WTC11 (cell line): Measurements from ENCODE around the gene TUBGCP3. TPM values are rescaled to one million over a fixed set of nuclear protein-coding genes. Genes with fewer than 3 reads are reported as not detected.

ENCODE experiments used
- ATAC-seq: fragments of 200-7000 bp; cut with Tn5 transposase; 2 replicates; pipeline ENCODE4 v1.10.0; 2021; ENCODE audit warnings: mild to moderate bottlenecking, moderate library complexity
- CTCF ChIA-PET: fragments of 300-600 bp; sonication (Branson Sonifier 250); formaldehyde crosslinking; loops from one replicate; lab custom pipeline; 2021; ENCODE audit warnings: antibody characterized with exemption; lab: Charles Lee
- POLR2A ChIA-PET: fragments of 350-600 bp; sonication (Branson Sonifier 250); formaldehyde crosslinking; loops from one replicate; lab custom pipeline; 2021; ENCODE audit warnings: antibody characterized with exemption; lab: Charles Lee
- DNase-seq: peaks from one replicate; pipeline ENCODE4 v3.0.0; 2021; ENCODE audit warnings: low spot score
- H3K27ac Mint-ChIP-seq: 2 replicates; pipeline ENCODE4 v1.8.0; 2021; ENCODE audit warnings: mixed read lengths
- H3K27me3 Mint-ChIP-seq: 2 replicates; pipeline ENCODE4 v1.8.0; 2021; ENCODE audit warnings: low read depth, mild to moderate bottlenecking, moderate library complexity, mixed read lengths
- H3K36me3 Mint-ChIP-seq: 2 replicates; pipeline ENCODE4 v1.8.0; 2021; ENCODE audit warnings: mixed read lengths
- H3K4me1 Mint-ChIP-seq: 2 replicates; pipeline ENCODE4 v1.8.0; 2022; ENCODE audit warnings: mixed read lengths
- H3K4me3 Mint-ChIP-seq: 2 replicates; pipeline ENCODE4 v1.8.0; 2021; ENCODE audit warnings: mild to moderate bottlenecking, moderate library complexity, mixed read lengths
- H3K9me3 Mint-ChIP-seq: 2 replicates; pipeline ENCODE4 v1.8.0; 2021; ENCODE audit warnings: mixed read lengths
- CREB1 ChIP-seq: sonication (generic); formaldehyde crosslinking; IDR thresholded peaks from 2 replicates; pipeline ENCODE4 v1.8.0; 2023; ENCODE audit warnings: mild to moderate bottlenecking, missing genetic modification reagents
- CTCF ChIP-seq: fragments of 200-600 bp; IDR thresholded peaks from 2 replicates; pipeline ENCODE4 v1.8.0; 2022; ENCODE audit warnings: antibody characterized with exemption
- FOXP4 ChIP-seq: sonication (generic); formaldehyde crosslinking; IDR thresholded peaks from 2 replicates; pipeline ENCODE4 v1.8.0; 2022; ENCODE audit warnings: mild to moderate bottlenecking, missing genetic modification reagents
- HMGXB4 ChIP-seq: sonication (generic); formaldehyde crosslinking; IDR thresholded peaks from 2 replicates; pipeline ENCODE4 v1.8.1; 2023; ENCODE audit warnings: mild to moderate bottlenecking, moderate library complexity, missing genetic modification reagents
- KAT7 ChIP-seq: sonication (generic); formaldehyde crosslinking; IDR thresholded peaks from 2 replicates; pipeline ENCODE4 v1.8.1; 2023; ENCODE audit warnings: missing genetic modification reagents, mild to moderate bottlenecking, borderline replicate concordance
- TEAD1 ChIP-seq: sonication (generic); formaldehyde crosslinking; IDR thresholded peaks from 2 replicates; pipeline ENCODE4 v1.8.0; 2022; ENCODE audit warnings: mild to moderate bottlenecking, missing genetic modification reagents
- TP53 ChIP-seq: sonication (generic); formaldehyde crosslinking; IDR thresholded peaks from 2 replicates; pipeline ENCODE4 v1.8.1; 2023; ENCODE audit warnings: mild to moderate bottlenecking, missing genetic modification reagents
- USF1 ChIP-seq: sonication (generic); formaldehyde crosslinking; IDR thresholded peaks from 2 replicates; pipeline ENCODE4 v1.8.0; 2022; ENCODE audit warnings: mild to moderate bottlenecking, missing genetic modification reagents
- USF2 ChIP-seq: sonication (generic); formaldehyde crosslinking; IDR thresholded peaks from 2 replicates; pipeline ENCODE4 v1.8.1; 2023; ENCODE audit warnings: mild to moderate bottlenecking, missing genetic modification reagents, moderate library complexity
- ZNF121 ChIP-seq: sonication (generic); formaldehyde crosslinking; IDR thresholded peaks from 2 replicates; pipeline ENCODE4 v1.8.0; 2023; ENCODE audit warnings: missing genetic modification reagents
- ZNF416 ChIP-seq: fragments of 250-450 bp; sonication (Bioruptor Pico); IDR thresholded peaks from 2 replicates; pipeline ENCODE4 v1.9.0; 2021; ENCODE audit warnings: mild to moderate bottlenecking, inconsistent platforms
- ZNF512 ChIP-seq: sonication (generic); formaldehyde crosslinking; IDR thresholded peaks from 2 replicates; pipeline ENCODE4 v1.8.1; 2022; ENCODE audit warnings: missing genetic modification reagents, borderline replicate concordance
- total RNA-seq: library from RNA; stranded (reverse); gene quantifications from 3 replicates; pipeline ENCODE4 v1.2.3, GENCODE V29; 2021

TUBGCP3 gene
- total RNA-seq, 1 experiment from 2014 or later: 29.9 TPM

- DNase-seq (peak; percentile 53), ATAC-seq (peak; percentile 98)
- H3K27me3 Mint-ChIP-seq: no peaks in the 10 kb centered on the region
- peak overlapping the region; percentile 87 for H3K27ac Mint-ChIP-seq
- no peak overlapping the region for H3K4me3 Mint-ChIP-seq
- TF ChIP-seq CTCF (peak; percentile 32; the same call in 1 of the 2 replicates), TEAD1 (CRISPR knock-in tag) (no peak)
- H3K4me1 Mint-ChIP-seq: peaks cover 15% of the 10 kb centered on the region
- ChIA-PET CTCF (interaction anchor here (0.6 to 1.0 kb wide), 6 partner anchors 9 to 1005 kb away, joined by 3 to 5 read pairs (median 4); no protein-coding TSS in a partner anchor), POLR2A (no interaction called here)
- H3K36me3 Mint-ChIP-seq: peaks cover 21% of the 10 kb centered on the region
- H3K9me3 Mint-ChIP-seq: no peaks in the 10 kb centered on the region
Measured at GRCh38 chr13:112510002-112510780, 77.8 kb downstream of the TUBGCP3 start.

GRCh38 chr13:112509190-112509589 is 78.8 kb downstream of the TUBGCP3 start:
- DNase-seq (no peak), ATAC-seq (no peak)
- Mint-ChIP-seq H3K4me1 (peaks cover 15% of the 10 kb centered on the region), H3K36me3 (peaks cover 27% of the 10 kb centered on the region), H3K4me3 (no peak overlapping the region), H3K9me3 (no peaks in the 10 kb centered on the region), H3K27me3 (no peaks in the 10 kb centered on the region), H3K27ac (peak overlapping the region; percentile 70)
- TF ChIP-seq CREB1 (CRISPR knock-in tag) (0 out of 2 replicates have a peak, but pooled peaks have one; percentile 49), ZNF416 (CRISPR knock-in tag) (no peak), USF1 (CRISPR knock-in tag) (no peak), TP53 (CRISPR knock-in tag) (no peak), ZNF512 (CRISPR knock-in tag) (no peak)
- ChIA-PET CTCF (interaction anchor here (0.6 kb wide), 1 partner anchor 65 kb away, joined by 3 read pairs; no protein-coding TSS in a partner anchor), POLR2A (no interaction called here)

- H3K4me1 Mint-ChIP-seq: peaks cover 15% of the 10 kb centered on the region
Measured at GRCh38 chr13:112506046-112506445, 81.9 kb downstream of the TUBGCP3 start.

More at GRCh38 chr13:112506046-112506445, 81.9 kb downstream of the TUBGCP3 start:
- no peak for DNase-seq
- H3K9me3 Mint-ChIP-seq: no peaks in the 10 kb centered on the region
- no peak overlapping the region for H3K4me3 Mint-ChIP-seq
- TF ChIP-seq FOXP4: no peak
- no peak for TF ChIP-seq ZNF121 (CRISPR knock-in tag)
- TF ChIP-seq USF2 (CRISPR knock-in tag): no peak
- no peak for TF ChIP-seq KAT7 (CRISPR knock-in tag)
- no peak for TF ChIP-seq HMGXB4 (CRISPR knock-in tag)
- TF ChIP-seq, all 79 proteins: peak for 0
- Mint-ChIP-seq H3K36me3 (peaks cover 44% of the 10 kb centered on the region), H3K27me3 (no peaks in the 10 kb centered on the region), H3K27ac (no peak overlapping the region)
- CTCF ChIA-PET: no interaction called here
- no peak for ATAC-seq
- POLR2A ChIA-PET: no interaction called here
